Mammary epithelial cell (primary cell): ENCODE results near the gene PPP2CA.

Experiments used
- EZH2 ChIP-seq: IDR thresholded peaks from 2 replicates; pipeline ENCODE4 v1.6.1; 2012; ENCODE audit warnings: low read length, inconsistent platforms, borderline replicate concordance
- TF ChIP-seq, protein P1 (sequence below), 2 donors: IDR thresholded peaks in 1 of 2; conservative IDR thresholded peaks in 1 of 2; 2 replicates each; pipeline ENCODE4 v1.5.1; 2011 to 2012; ENCODE audit warnings: inconsistent platforms in 2 of 2, low read length in 2 of 2, mild to moderate bottlenecking in 2 of 2, control low read depth in 1 of 2, low read depth in 1 of 2; ENCODE audit not compliant: insufficient read depth in 1 of 2; ENCODE audit errors: extremely low read depth in 1 of 2

DNA sequence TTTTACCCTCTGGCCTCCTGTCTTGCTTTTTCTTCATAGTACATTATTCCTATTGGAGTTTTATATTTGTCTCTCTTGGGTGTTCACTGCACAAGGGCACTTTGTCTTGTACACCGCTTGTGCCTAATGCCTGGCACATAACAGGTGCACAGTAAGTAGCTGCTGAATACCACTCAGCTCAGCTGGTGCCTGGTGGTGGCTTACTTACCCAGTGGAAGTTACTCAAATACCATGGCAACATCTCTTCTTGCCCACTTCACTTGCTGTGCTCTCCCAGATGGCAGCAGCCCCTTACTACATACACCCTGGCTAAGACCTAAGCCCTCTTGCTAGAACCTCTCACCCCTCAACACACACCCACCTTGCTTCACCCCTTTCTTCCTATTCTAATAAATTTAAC, 37.8 kb downstream of the PPP2CA start:
- no peak for TF ChIP-seq EZH2
- TF ChIP-seq, protein P1, sequence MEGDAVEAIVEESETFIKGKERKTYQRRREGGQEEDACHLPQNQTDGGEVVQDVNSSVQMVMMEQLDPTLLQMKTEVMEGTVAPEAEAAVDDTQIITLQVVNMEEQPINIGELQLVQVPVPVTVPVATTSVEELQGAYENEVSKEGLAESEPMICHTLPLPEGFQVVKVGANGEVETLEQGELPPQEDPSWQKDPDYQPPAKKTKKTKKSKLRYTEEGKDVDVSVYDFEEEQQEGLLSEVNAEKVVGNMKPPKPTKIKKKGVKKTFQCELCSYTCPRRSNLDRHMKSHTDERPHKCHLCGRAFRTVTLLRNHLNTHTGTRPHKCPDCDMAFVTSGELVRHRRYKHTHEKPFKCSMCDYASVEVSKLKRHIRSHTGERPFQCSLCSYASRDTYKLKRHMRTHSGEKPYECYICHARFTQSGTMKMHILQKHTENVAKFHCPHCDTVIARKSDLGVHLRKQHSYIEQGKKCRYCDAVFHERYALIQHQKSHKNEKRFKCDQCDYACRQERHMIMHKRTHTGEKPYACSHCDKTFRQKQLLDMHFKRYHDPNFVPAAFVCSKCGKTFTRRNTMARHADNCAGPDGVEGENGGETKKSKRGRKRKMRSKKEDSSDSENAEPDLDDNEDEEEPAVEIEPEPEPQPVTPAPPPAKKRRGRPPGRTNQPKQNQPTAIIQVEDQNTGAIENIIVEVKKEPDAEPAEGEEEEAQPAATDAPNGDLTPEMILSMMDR (conservative IDR thresholded peaks at IDR 0.05 in 1 of 2, IDR thresholded peaks at IDR 0.05 in 1 of 2; ENCODE audit: extremely low read depth in 1 of 2, insufficient read depth in 1 of 2, low read depth in 1 of 2, low read length in 2 of 2), result no peak
